NT2/D1 (cell line): ENCODE results near the gene ATP8B4.

Experiments
- DNase-seq: peaks from one replicate; pipeline ENCODE4 v3.0.0-alpha.2; 2011; ENCODE audit warnings: low read depth, low spot score
- H3K27me3 ChIP-seq: 2 replicates; pipeline ENCODE4 v1.6.0; 2011; ENCODE audit warnings: mild to moderate bottlenecking; ENCODE audit not compliant: insufficient read length, insufficient read depth
- H3K36me3 ChIP-seq: 2 replicates; pipeline ENCODE4 v1.6.1; 2011; ENCODE audit warnings: mild to moderate bottlenecking, low read length, mixed read lengths; ENCODE audit not compliant: insufficient read depth, insufficient read length
- H3K4me1 ChIP-seq: 2 replicates; pipeline ENCODE4 v1.5.1; 2011; ENCODE audit not compliant: insufficient read depth, insufficient read length
- H3K4me3 ChIP-seq: 2 replicates; pipeline ENCODE4 v1.5.1; 2011; ENCODE audit warnings: low read depth; ENCODE audit not compliant: insufficient read length
- H3K9ac ChIP-seq: 2 replicates; pipeline ENCODE4 v1.6.0; 2011; ENCODE audit warnings: low read depth; ENCODE audit not compliant: insufficient read length
- H3K9me3 ChIP-seq: 2 replicates; pipeline ENCODE4 v1.5.1; 2011; ENCODE audit warnings: mild to moderate bottlenecking, low read length; ENCODE audit not compliant: insufficient read depth
- SUZ12 ChIP-seq: IDR thresholded peaks from 2 replicates; pipeline ENCODE4 v1.6.1; 2011; ENCODE audit not compliant: insufficient read length, insufficient read depth; ENCODE audit errors: extremely low read depth
- YY1 ChIP-seq: IDR thresholded peaks from 2 replicates; pipeline ENCODE4 v1.6.1; 2011; ENCODE audit not compliant: insufficient read length, insufficient read depth
- ZNF274 ChIP-seq: IDR thresholded peaks from 2 replicates; pipeline ENCODE4 v1.6.1; 2011; ENCODE audit warnings: mild to moderate bottlenecking, low read depth, low read length

Gene ATP8B4

GRCh38 chr15:49927189-49927861 lies 191.7 kb downstream of the ATP8B4 start:
- no peaks in the 10 kb centered on the region for H3K36me3 ChIP-seq
- no peaks in the 10 kb centered on the region for H3K9me3 ChIP-seq
- H3K4me3 ChIP-seq = no peak overlapping the region
- TF ChIP-seq YY1 (no peak), ZNF274 (no peak), SUZ12 (no peak)
- no peak overlapping the region for H3K9ac ChIP-seq
- no peaks in the 10 kb centered on the region for H3K4me1 ChIP-seq
- no peaks in the 10 kb centered on the region for H3K27me3 ChIP-seq
- DNase-seq = no peak

- H3K9ac ChIP-seq = no peak overlapping the region
- no peaks in the 10 kb centered on the region for H3K4me1 ChIP-seq
- no peaks in the 10 kb centered on the region for H3K27me3 ChIP-seq
- DNase-seq = no peak
- no peak for TF ChIP-seq SUZ12
- TF ChIP-seq ZNF274 = no peak
- TF ChIP-seq YY1 = no peak
- H3K9me3 ChIP-seq = no peaks in the 10 kb centered on the region
- no peaks in the 10 kb centered on the region for H3K36me3 ChIP-seq
- H3K4me3 ChIP-seq = no peak overlapping the region
These were observed 192.3 kb downstream of the ATP8B4 start for GRCh38 chr15:49926740-49927139.

GRCh38 chr15:49923671-49924070 lies 195.4 kb downstream of the ATP8B4 start:
- no peak for TF ChIP-seq ZNF274
- no peak for TF ChIP-seq YY1
- TF ChIP-seq SUZ12 = no peak
- Histone ChIP-seq H3K4me3 (no peak overlapping the region), H3K9ac (no peak overlapping the region), H3K36me3 (no peaks in the 10 kb centered on the region), H3K27me3 (no peaks in the 10 kb centered on the region), H3K9me3 (no peaks in the 10 kb centered on the region), H3K4me1 (no peaks in the 10 kb centered on the region)
- no peak for DNase-seq

- Histone ChIP-seq H3K4me1 (no peaks in the 10 kb centered on the region), H3K36me3 (no peaks in the 10 kb centered on the region), H3K9me3 (no peaks in the 10 kb centered on the region), H3K27me3 (no peaks in the 10 kb centered on the region), H3K9ac (no peak overlapping the region), H3K4me3 (no peak overlapping the region)
- no peak for DNase-seq
- TF ChIP-seq YY1 = no peak
These were observed 200.0 kb downstream of the ATP8B4 start for GRCh38 chr15:49919034-49919433.

GRCh38 chr15:49918121-49918520 lies 200.9 kb downstream of the ATP8B4 start:
- H3K36me3 ChIP-seq = no peaks in the 10 kb centered on the region
- DNase-seq = no peak
- no peaks in the 10 kb centered on the region for H3K4me1 ChIP-seq
- H3K4me3 ChIP-seq = no peak overlapping the region
- no peaks in the 10 kb centered on the region for H3K27me3 ChIP-seq
- TF ChIP-seq YY1 (no peak), SUZ12 (no peak), ZNF274 (no peak)
- H3K9ac ChIP-seq = no peak overlapping the region
- no peaks in the 10 kb centered on the region for H3K9me3 ChIP-seq

- DNase-seq = no peak
- Histone ChIP-seq H3K4me1 (no peaks in the 10 kb centered on the region), H3K9ac (no peak overlapping the region), H3K4me3 (no peak overlapping the region), H3K36me3 (no peaks in the 10 kb centered on the region), H3K9me3 (no peaks in the 10 kb centered on the region), H3K27me3 (no peaks in the 10 kb centered on the region)
- TF ChIP-seq YY1 (no peak), ZNF274 (no peak), SUZ12 (no peak)
These were observed 202.0 kb downstream of the ATP8B4 start for GRCh38 chr15:49916998-49917397.

GRCh38 chr15:49915822-49916221 lies 203.2 kb downstream of the ATP8B4 start:
- no peaks in the 10 kb centered on the region for H3K36me3 ChIP-seq
- H3K27me3 ChIP-seq = no peaks in the 10 kb centered on the region
- TF ChIP-seq YY1 (no peak), SUZ12 (no peak), ZNF274 (no peak)
- no peak overlapping the region for H3K9ac ChIP-seq
- H3K4me1 ChIP-seq = no peaks in the 10 kb centered on the region
- H3K9me3 ChIP-seq = no peaks in the 10 kb centered on the region
- H3K4me3 ChIP-seq = no peak overlapping the region
- no peak for DNase-seq

- TF ChIP-seq SUZ12 (no peak), ZNF274 (no peak), YY1 (no peak)
- H3K27me3 ChIP-seq = no peaks in the 10 kb centered on the region
- no peak for DNase-seq
- no peaks in the 10 kb centered on the region for H3K36me3 ChIP-seq
- no peaks in the 10 kb centered on the region for H3K9me3 ChIP-seq
- no peak overlapping the region for H3K9ac ChIP-seq
- H3K4me1 ChIP-seq = no peaks in the 10 kb centered on the region
- H3K4me3 ChIP-seq = no peak overlapping the region
These were observed 210.1 kb downstream of the ATP8B4 start for GRCh38 chr15:49908933-49909295.
